H1 (cell line): ENCODE data around the gene PDZD8. TPM values are rescaled to one million over a fixed set of nuclear protein-coding genes. Genes with fewer than 3 reads are reported as not detected.

ENCODE experiments used
- CTCF ChIA-PET: fragments of 300-600 bp; sonication (Branson Sonifier 250); formaldehyde crosslinking; loops from one replicate; lab custom pipeline; 2021; ENCODE audit not compliant: partially characterized antibody; lab: Charles Lee
- POLR2A ChIA-PET: fragments of 300-600 bp; sonication (Branson Sonifier 250); formaldehyde crosslinking; loops from one replicate; lab custom pipeline; 2021; ENCODE audit warnings: inconsistent platforms; ENCODE audit not compliant: partially characterized antibody; lab: Charles Lee
- DNase-seq, 2 experiments: peaks; one replicate each; pipeline versions ENCODE4 v3.0.0 to v3.0.0-alpha.2; 2010 to 2022; ENCODE audit warnings: low spot score in 2 of 2, low read depth in 1 of 2, mixed read lengths in 1 of 2
- FAIRE-seq: peaks from 2 replicates; lab custom pipeline; 2011; peaks lifted over from hg19 to GRCh38; lab: Jason Lieb, UNC
- H2AFZ ChIP-seq: 2 replicates; pipeline ENCODE4 v1.8.1; 2012; ENCODE audit warnings: low read length, inconsistent platforms
- H2AK5ac ChIP-seq: 2 replicates; pipeline ENCODE4 v1.6.1; 2013; ENCODE audit warnings: low read depth, low read length
- H2BK120ac ChIP-seq: replicated peaks from 2 replicates; pipeline ENCODE3; 2013; ENCODE audit warnings: low read depth, low read length, inconsistent platforms
- H2BK12ac ChIP-seq: 2 replicates; pipeline ENCODE4 v1.6.1; 2013; ENCODE audit warnings: low read depth, low read length
- H2BK15ac ChIP-seq: 2 replicates; pipeline ENCODE4 v1.6.1; 2013; ENCODE audit warnings: low read length
- H2BK20ac ChIP-seq: 2 replicates; pipeline ENCODE4 v1.6.1; 2013; ENCODE audit warnings: low read length
- H2BK5ac ChIP-seq: 2 replicates; pipeline ENCODE4 v1.6.1; 2013; ENCODE audit warnings: low read depth, low read length
- H3K14ac ChIP-seq: 2 replicates; pipeline ENCODE4 v1.6.1; 2013; ENCODE audit warnings: inconsistent platforms; ENCODE audit not compliant: insufficient read length
- H3K18ac ChIP-seq: 2 replicates; pipeline ENCODE4 v1.6.1; 2013; ENCODE audit warnings: low read length; ENCODE audit errors: extremely low read depth
- H3K23ac ChIP-seq: 2 replicates; pipeline ENCODE4 v1.6.1; 2013; ENCODE audit warnings: inconsistent platforms; ENCODE audit not compliant: insufficient read length
- H3K23me2 ChIP-seq: 2 replicates; pipeline ENCODE4 v1.6.1; 2013; ENCODE audit warnings: low read depth, low read length
- H3K27ac ChIP-seq: 2 replicates; pipeline ENCODE4 v1.6.1; 2011; ENCODE audit warnings: low read depth, low read length, inconsistent platforms
- H3K27me3 ChIP-seq, 4 experiments: replicated peaks in 1 of 4; 1 replicate in 1 of 4; 2 replicates in 3 of 4; pipeline versions ENCODE4 v1.6.1 to v1.8.1; 2011 to 2013; ENCODE audit warnings: low read length in 3 of 4, mild to moderate bottlenecking in 3 of 4, inconsistent platforms in 2 of 4, mixed read lengths in 2 of 4, moderate library complexity in 1 of 4; ENCODE audit not compliant: control insufficient read depth in 3 of 4, insufficient read depth in 3 of 4; ENCODE audit errors: extremely low read depth in 1 of 4
- H3K36me3 ChIP-seq, 4 experiments: 2 replicates each; pipeline versions ENCODE4 v1.6.1 to v1.8.1; 2011 to 2013; ENCODE audit warnings: mild to moderate bottlenecking in 4 of 4, low read length in 3 of 4, moderate library complexity in 2 of 4, control low read depth in 1 of 4, inconsistent platforms in 1 of 4; ENCODE audit not compliant: insufficient read depth in 4 of 4, control insufficient read depth in 2 of 4
- H3K4ac ChIP-seq: replicated peaks from 2 replicates; pipeline ENCODE3; 2013; ENCODE audit warnings: low read length, low read depth, mixed read lengths, inconsistent platforms; ENCODE audit not compliant: insufficient read length
- H3K4me1 ChIP-seq, 4 experiments: replicated peaks in 1 of 4; 1 replicate in 1 of 4; 2 replicates in 3 of 4; pipeline versions ENCODE4 v1.6.1 to v1.8.1; 2011 to 2013; ENCODE audit warnings: low read length in 3 of 4, inconsistent platforms in 2 of 4, mixed read lengths in 1 of 4; ENCODE audit not compliant: insufficient read depth in 4 of 4, control insufficient read depth in 3 of 4
- H3K4me2 ChIP-seq, 2 experiments: 2 replicates each; pipeline versions ENCODE4 v1.6.1 to v1.8.1; 2011 to 2013; ENCODE audit warnings: low read depth in 2 of 2, low read length in 2 of 2, control low read depth in 1 of 2, inconsistent platforms in 1 of 2, mild to moderate bottlenecking in 1 of 2; ENCODE audit not compliant: insufficient read depth in 1 of 2
- H3K4me3 ChIP-seq, 4 experiments: fragments of 200-600, 300-600 bp in 1 of 4; sonication (generic), shearing (Covaris generic), sonication (Bioruptor Twin) in 1 of 4; 2 replicates each; pipeline versions ENCODE4 v1.5.1 to v1.8.1; 2011 to 2016; ENCODE audit warnings: low read length in 4 of 4, low read depth in 3 of 4, control low read depth in 2 of 4, inconsistent platforms in 2 of 4, mild to moderate bottlenecking in 2 of 4, mixed read lengths in 1 of 4, moderate library complexity in 1 of 4; ENCODE audit not compliant: insufficient read depth in 2 of 4; ENCODE audit errors: extremely low read depth in 1 of 4
- H3K56ac ChIP-seq: replicated peaks from 2 replicates; pipeline ENCODE3; 2013; ENCODE audit warnings: low read depth, mild to moderate bottlenecking, mixed read lengths, low read length, inconsistent platforms; ENCODE audit not compliant: insufficient read length
- H3K79me1 ChIP-seq: 2 replicates; pipeline ENCODE4 v1.6.1; 2013; ENCODE audit warnings: low read depth, low read length, control low read depth
- H3K79me2 ChIP-seq, 2 experiments: 2 replicates each; pipeline versions ENCODE4 v1.6.1 to v1.8.1; 2012 to 2013; ENCODE audit warnings: low read length in 2 of 2, mild to moderate bottlenecking in 2 of 2, inconsistent platforms in 1 of 2; ENCODE audit not compliant: insufficient read depth in 2 of 2, control insufficient read depth in 1 of 2
- H3K9ac ChIP-seq, 4 experiments: replicated peaks in 1 of 4; 1 replicate in 1 of 4; 2 replicates in 3 of 4; pipeline versions ENCODE4 v1.6.1 to v1.8.1; 2011 to 2013; ENCODE audit warnings: low read depth in 3 of 4, low read length in 3 of 4, control low read depth in 2 of 4, mild to moderate bottlenecking in 2 of 4, moderate library complexity in 2 of 4, inconsistent platforms in 1 of 4; ENCODE audit errors: extremely low read depth in 1 of 4
- H3K9me3 ChIP-seq, 2 experiments: 2 replicates each; pipeline versions ENCODE4 v1.6.1 to v1.8.1; 2012 to 2013; ENCODE audit warnings: mild to moderate bottlenecking in 2 of 2, moderate library complexity in 2 of 2, control low read depth in 1 of 2, inconsistent platforms in 1 of 2, low read depth in 1 of 2, low read length in 1 of 2, mixed read lengths in 1 of 2; ENCODE audit not compliant: insufficient read depth in 2 of 2
- H4K20me1 ChIP-seq, 2 experiments: replicated peaks in 1 of 2; 2 replicates each; pipeline versions ENCODE3 to v1.8.1; 2011 to 2013; ENCODE audit warnings: inconsistent platforms in 2 of 2, low read length in 2 of 2, mild to moderate bottlenecking in 1 of 2; ENCODE audit not compliant: insufficient read depth in 2 of 2, control insufficient read depth in 1 of 2
- H4K5ac ChIP-seq: 2 replicates; pipeline ENCODE4 v1.6.1; 2013; ENCODE audit warnings: low read length, low read depth, mixed read lengths, inconsistent platforms; ENCODE audit not compliant: insufficient read length
- H4K8ac ChIP-seq: 2 replicates; pipeline ENCODE4 v1.8.0; 2013; ENCODE audit warnings: mild to moderate bottlenecking, moderate library complexity, low read length, inconsistent platforms; ENCODE audit not compliant: insufficient read depth; ENCODE audit errors: extremely low read depth
- H4K91ac ChIP-seq: replicated peaks from 2 replicates; pipeline ENCODE3; 2013; ENCODE audit warnings: low read length, mixed read lengths, inconsistent platforms; ENCODE audit not compliant: insufficient read length
- EZH2 ChIP-seq: fragments of 200-600 bp; sonication (generic); IDR thresholded peaks from 2 replicates; pipeline ENCODE4 v1.7.1; 2012; ENCODE audit warnings: low read depth, mild to moderate bottlenecking, moderate library complexity, low read length, inconsistent platforms; ENCODE audit not compliant: severe bottlenecking
- RFX5 ChIP-seq: IDR thresholded peaks from 2 replicates; pipeline ENCODE4 v1.6.1; 2011; ENCODE audit warnings: low read depth, low read length, improper control_type of control experiment, borderline replicate concordance
- WGBS, 2 experiments: shearing (Covaris generic) in 1 of 2; methylation state at CpG; one replicate each; pipeline versions ENCODE4 v1.1.6 to v1.1.7; 2013 to 2015; ENCODE audit warnings: low lambda C conversion rate in 2 of 2, mixed read lengths in 2 of 2, inconsistent platforms in 1 of 2, low coverage in 1 of 2, missing lambda C conversion rate in 1 of 2; ENCODE audit not compliant: insufficient replicate concordance in 2 of 2, insufficient coverage in 1 of 2, insufficient read length in 1 of 2; ENCODE audit errors: extremely low coverage in 1 of 2, missing lambda C conversion rate in 1 of 2; 5-methylcytosine and 5-hydroxymethylcytosine counted together
- polyA plus RNA-seq, 7 experiments: library from polyadenylated mRNA; depleted of rRNA in 3 of 7; stranded (reverse) in 5 of 7; unstranded in 2 of 7; fragments of >200 nt in 5 of 7; fragments of 200-250 nt in 2 of 7; gene quantifications; 1 replicate in 5 of 7; 2 replicates in 1 of 7; 4 replicates in 1 of 7; pipeline versions ENCODE4 v1.2.1 to v1.2.3, GENCODE V29; 2011 to 2013; ENCODE audit warnings: missing spikeins in 2 of 7, mixed read lengths in 2 of 7
- total RNA-seq: library from RNA; stranded (reverse); fragmentation: NEBNext Ultra II Directional; extraction: Animal tissue kit (Norgen Biotek cat#: 25700); gene quantifications from 2 replicates; pipeline ENCODE4 v1.2.1, GENCODE V29; 2021

Gene PDZD8
- total and polyA plus RNA-seq, 2 of the 8 experiments (the other 6 are each of a cell fraction or from before 2014, with no cell fraction given), result 10.9 to 50.1 TPM

DNA sequence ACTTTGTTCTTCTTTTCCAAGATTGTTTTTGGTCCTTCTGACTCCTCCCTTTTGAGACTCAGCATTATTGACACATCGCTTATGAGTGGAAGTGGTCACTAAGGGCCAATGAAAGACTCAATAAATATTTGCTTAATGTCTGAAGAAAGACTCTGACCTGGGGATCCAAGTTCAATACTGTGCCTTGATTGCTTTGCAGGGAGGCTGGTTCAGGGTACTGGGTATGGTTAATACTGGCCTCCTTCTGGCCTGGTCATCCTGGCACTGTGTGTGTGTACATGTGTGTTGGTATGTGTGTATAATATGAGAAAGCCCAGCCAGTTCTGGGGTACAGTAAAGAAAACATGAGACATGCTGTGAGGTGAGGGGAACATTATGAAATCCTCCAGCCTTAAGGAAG is 7.6 kb upstream of the PDZD8 start:
- Histone ChIP-seq H3K4ac (no peak overlapping the region), H3K9ac (no peak overlapping the region), H2AFZ (no peak overlapping the region), H3K23ac (no peak overlapping the region), H3K27me3 (no peaks in the 10 kb centered on the region), H3K4me2 (no peak overlapping the region), H4K20me1 (no peaks in the 10 kb centered on the region), H4K5ac (no peak overlapping the region), H3K56ac (no peak overlapping the region), H2BK120ac (no peak overlapping the region), H3K23me2 (no peaks in the 10 kb centered on the region; the same call in 1 of the 2 replicates), H3K14ac (no peak overlapping the region), H3K4me3 (no peak overlapping the region), H2AK5ac (0 out of 2 replicates have a peak overlapping the region, but pooled peaks have one; percentile 19), H2BK5ac (no peak overlapping the region), H3K79me1 (no peaks in the 10 kb centered on the region), H3K27ac (no peak overlapping the region), H3K18ac (no peak overlapping the region), H2BK20ac (no peak overlapping the region), H4K8ac (no peak overlapping the region), H2BK15ac (no peak overlapping the region), H3K36me3 (no peaks in the 10 kb centered on the region), H3K4me1 (no peaks in the 10 kb centered on the region), H3K79me2 (no peaks in the 10 kb centered on the region), H2BK12ac (no peak overlapping the region), H4K91ac (no peak overlapping the region)
- no peak for DNase-seq
- ChIA-PET POLR2A (no interaction called here), CTCF (interaction anchor here (1.5 to 1.6 kb wide), 2 partner anchors 11 to 42 kb away, joined by 3 to 4 read pairs; no protein-coding TSS in a partner anchor)
- 88% methylated on average over 1 of the region's 1 CpG; no CpG with 5 or more reads in 1 of the 2 experiments for WGBS, 2 experiments
- no peak for FAIRE-seq
- TF ChIP-seq EZH2 (no peak), RFX5 (no peak)
- TF ChIP-seq, all 59 proteins: peak for 0
- H3K9me3 ChIP-seq, result no peaks in the 10 kb centered on the region
